ENCODE measurements around the gene HLCS.

DNA sequence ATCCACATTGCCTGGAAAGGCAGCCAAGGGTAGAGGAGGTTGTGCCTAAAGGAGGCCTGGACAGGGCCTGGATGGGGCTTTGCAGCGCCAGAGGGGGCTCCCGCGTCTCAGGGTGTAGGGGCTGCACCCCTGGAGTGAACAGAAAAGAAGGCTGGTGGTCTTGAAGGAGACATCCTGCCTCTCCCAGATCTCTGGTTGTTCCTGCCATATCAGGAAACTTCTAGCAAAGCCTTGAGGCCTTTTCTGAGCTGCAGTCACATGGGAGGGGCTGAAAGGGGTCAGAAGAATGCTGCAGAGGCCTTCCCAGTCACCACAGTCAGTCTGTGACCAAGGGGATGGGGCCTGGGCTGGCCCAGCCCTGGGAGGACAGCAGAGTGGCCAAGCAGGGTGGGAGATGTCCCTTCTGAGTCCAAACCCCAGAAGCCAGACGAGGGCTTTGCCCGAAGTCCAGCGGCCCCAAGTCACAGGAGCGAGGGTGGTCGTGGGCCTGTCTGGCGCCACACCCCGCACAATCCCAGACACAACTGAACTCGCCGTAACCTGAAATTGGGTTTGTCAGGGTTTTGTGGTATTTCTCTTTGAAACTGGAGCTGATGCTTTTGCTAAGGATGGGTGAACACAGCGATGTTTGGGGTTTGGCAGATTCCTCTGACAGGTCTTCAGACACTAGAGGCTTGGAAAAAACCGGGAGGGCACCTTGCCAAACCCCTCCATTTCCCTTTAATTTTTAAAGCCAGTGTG lies 237.9 kb downstream of the HLCS start:
- TF ChIP-seq, protein P1, sequence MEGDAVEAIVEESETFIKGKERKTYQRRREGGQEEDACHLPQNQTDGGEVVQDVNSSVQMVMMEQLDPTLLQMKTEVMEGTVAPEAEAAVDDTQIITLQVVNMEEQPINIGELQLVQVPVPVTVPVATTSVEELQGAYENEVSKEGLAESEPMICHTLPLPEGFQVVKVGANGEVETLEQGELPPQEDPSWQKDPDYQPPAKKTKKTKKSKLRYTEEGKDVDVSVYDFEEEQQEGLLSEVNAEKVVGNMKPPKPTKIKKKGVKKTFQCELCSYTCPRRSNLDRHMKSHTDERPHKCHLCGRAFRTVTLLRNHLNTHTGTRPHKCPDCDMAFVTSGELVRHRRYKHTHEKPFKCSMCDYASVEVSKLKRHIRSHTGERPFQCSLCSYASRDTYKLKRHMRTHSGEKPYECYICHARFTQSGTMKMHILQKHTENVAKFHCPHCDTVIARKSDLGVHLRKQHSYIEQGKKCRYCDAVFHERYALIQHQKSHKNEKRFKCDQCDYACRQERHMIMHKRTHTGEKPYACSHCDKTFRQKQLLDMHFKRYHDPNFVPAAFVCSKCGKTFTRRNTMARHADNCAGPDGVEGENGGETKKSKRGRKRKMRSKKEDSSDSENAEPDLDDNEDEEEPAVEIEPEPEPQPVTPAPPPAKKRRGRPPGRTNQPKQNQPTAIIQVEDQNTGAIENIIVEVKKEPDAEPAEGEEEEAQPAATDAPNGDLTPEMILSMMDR (IDR thresholded peaks at IDR 0.05): no peak
- TF ChIP-seq POLR2A (IDR thresholded peaks at IDR 0.05): no peak
